ENCODE results near the gene S100A3. TPM values are rescaled to one million over a fixed set of nuclear protein-coding genes. Genes with fewer than 3 reads are reported as not detected.

The S100A3 gene
- polyA plus RNA-seq, 1 of the 3 experiments (the other 2 are of a cell fraction), result 11.8 TPM

- peaks cover 30% of the 10 kb centered on the region for H3K79me2 ChIP-seq (ENCODE audit: insufficient read depth)
- H3K36me3 ChIP-seq (replicated peaks in 1 of 2; ENCODE audit: control insufficient read depth in 1 of 2, insufficient read depth in 2 of 2, low read length in 1 of 2), result peaks cover 4 to 17% of the 10 kb centered on the region in 2 experiments
- H3K4me2 ChIP-seq, result peak overlapping the region; percentile 95
- ChIA-PET CTCF (interaction anchor here (0.6 to 8.4 kb wide), 6 partner anchors 23 to 39 kb away, joined by 3 to 45 read pairs (median 8); no protein-coding TSS in a partner anchor), POLR2A (interaction anchor here (1.3 to 2.0 kb wide), 2 partner anchors 9 to 12 kb away, joined by 4 to 8 read pairs; no protein-coding TSS in a partner anchor)
- H3K4me1 ChIP-seq (ENCODE audit: control insufficient read depth in 1 of 2, insufficient read depth in 2 of 2, low read depth in 1 of 2, low read length in 1 of 2), result peaks cover 24 to 38% of the 10 kb centered on the region in 2 experiments; a peak in 3 of 4 replicates
- no peak for DNase-seq
- H3K9ac ChIP-seq, result peak overlapping the region; percentile 98
- H3K9me2 ChIP-seq, result no peaks in the 10 kb centered on the region
- WGBS (ENCODE audit: low lambda C conversion rate), result 74% methylated on average over 7 of the region's 7 CpGs
- peaks cover 4% of the 10 kb centered on the region; the same call in 1 of the 2 replicates for H4K20me1 ChIP-seq (ENCODE audit: insufficient read depth)
- no peak overlapping the region for H2AFZ ChIP-seq (ENCODE audit: low read depth)
- peak overlapping the region; percentile 11 to 87; a peak in 3 of 4 replicates for H3K27ac ChIP-seq (ENCODE audit: low read depth in 2 of 2, low read length in 1 of 2)
- peak overlapping the region; percentile 70 to 79; a peak in 3 of 4 replicates for H3K4me3 ChIP-seq (ENCODE audit: low read depth in 2 of 2, low read length in 1 of 2)
- TF ChIP-seq IRF3 (IDR thresholded peaks at IDR 0.05; ENCODE audit: low read depth, low read length) (no peak), YY1 (IDR thresholded peaks at IDR 0.05; ENCODE audit: low read depth) (no peak), FOXJ3 (CRISPR knock-in tag; IDR thresholded peaks at IDR 0.05) (no peak), USF1 (IDR thresholded peaks at IDR 0.05; ENCODE audit: borderline replicate concordance, low read depth) (no peak), CTCF (IDR thresholded peaks at IDR 0.05) (no peak), PBX3 (IDR thresholded peaks at IDR 0.05) (no peak), POLR2AphosphoS5 (IDR thresholded peaks at IDR 0.05; ENCODE audit: low read depth, low read length) (no peak; the same call in 1 of the 2 replicates)
- H3F3A ChIP-seq (replicated peaks; ENCODE audit: insufficient read depth), result peaks cover 57% of the 10 kb centered on the region
- no peaks in the 10 kb centered on the region for H3K9me3 ChIP-seq
- no peaks in the 10 kb centered on the region for H3K27me3 ChIP-seq (ENCODE audit: insufficient read depth)
Measured at GRCh38 chr1:153534226-153534924, 14.7 kb downstream of the S100A3 start.

- no peak for DNase-seq
- peaks cover 24 to 38% of the 10 kb centered on the region in 2 experiments; a peak in 3 of 4 replicates for H3K4me1 ChIP-seq (ENCODE audit: control insufficient read depth in 1 of 2, insufficient read depth in 2 of 2, low read depth in 1 of 2, low read length in 1 of 2)
- WGBS (ENCODE audit: low lambda C conversion rate), result 30% methylated on average over 11 of the region's 13 CpGs
- ChIA-PET POLR2A (no interaction called here), CTCF (interaction anchor here (1.1 to 8.4 kb wide), 6 partner anchors 9 to 39 kb away, joined by 4 to 45 read pairs (median 6); no protein-coding TSS in a partner anchor)
- H3F3A ChIP-seq (replicated peaks; ENCODE audit: insufficient read depth), result peaks cover 58% of the 10 kb centered on the region
- H3K27ac ChIP-seq (ENCODE audit: low read depth in 2 of 2, low read length in 1 of 2), result peak overlapping the region; percentile 11 to 87; a peak in 3 of 4 replicates
- no peaks in the 10 kb centered on the region for H3K9me2 ChIP-seq
- no peak overlapping the region for H2AFZ ChIP-seq (ENCODE audit: low read depth)
- H3K4me3 ChIP-seq (ENCODE audit: low read depth in 2 of 2, low read length in 1 of 2), result peak overlapping the region; percentile 70 to 79; a peak in 3 of 4 replicates
- peak overlapping the region; percentile 98 for H3K9ac ChIP-seq
- no peaks in the 10 kb centered on the region for H3K9me3 ChIP-seq
- no peaks in the 10 kb centered on the region for H3K27me3 ChIP-seq (ENCODE audit: insufficient read depth)
- peaks cover 4% of the 10 kb centered on the region; the same call in 1 of the 2 replicates for H4K20me1 ChIP-seq (ENCODE audit: insufficient read depth)
- H3K79me2 ChIP-seq (ENCODE audit: insufficient read depth), result peaks cover 30% of the 10 kb centered on the region
- H3K36me3 ChIP-seq (replicated peaks in 1 of 2; ENCODE audit: control insufficient read depth in 1 of 2, insufficient read depth in 2 of 2, low read length in 1 of 2), result peaks cover 4 to 17% of the 10 kb centered on the region in 2 experiments
- H3K4me2 ChIP-seq, result peak overlapping the region; percentile 95
- peak; percentile 69 for TF ChIP-seq NFIC (IDR thresholded peaks at IDR 0.05; ENCODE audit: borderline replicate concordance)
- TF ChIP-seq RXRA (IDR thresholded peaks at IDR 0.05; ENCODE audit: borderline replicate concordance, low read depth), result peak; percentile 58; the same call in 1 of the 2 replicates
- TF ChIP-seq RFX5 (IDR thresholded peaks at IDR 0.05; ENCODE audit: low read length), result no peak
- peak; percentile 98 for TF ChIP-seq FOSL2 (IDR thresholded peaks at IDR 0.05; ENCODE audit: borderline replicate concordance, low read depth)
- no peak for TF ChIP-seq TAF1 (IDR thresholded peaks at IDR 0.05; ENCODE audit: borderline replicate concordance, low read depth, low read length)
- peak; percentile 80 for TF ChIP-seq POLR2AphosphoS5 (IDR thresholded peaks at IDR 0.05; ENCODE audit: low read depth, low read length)
- peak; percentile 75; the same call in 1 of the 2 replicates for TF ChIP-seq ZBTB33 (IDR thresholded peaks at IDR 0.05; ENCODE audit: borderline replicate concordance, low read depth)
- TF ChIP-seq GABPA (IDR thresholded peaks at IDR 0.05; ENCODE audit: low read depth), result peak; percentile 51
- TF ChIP-seq RAD21 (IDR thresholded peaks at IDR 0.05; ENCODE audit: low read length), result no peak
- peak; percentile 37 for TF ChIP-seq ELF1 (IDR thresholded peaks at IDR 0.05)
- peak in 1 of 2 experiments; percentile 69; a peak in 1 of 4 replicates for TF ChIP-seq EP300 (IDR thresholded peaks at IDR 0.05; ENCODE audit: borderline replicate concordance in 1 of 2, low read depth in 1 of 2, low read length in 1 of 2)
Measured at GRCh38 chr1:153533689-153534201, 15.3 kb downstream of the S100A3 start.
